Hepatocyte (in vitro differentiated cells): Measurements from ENCODE around the gene PDLIM7.

Experiments
- CTCF ChIP-seq: fragments of 200-600 bp; sonication (generic); IDR thresholded peaks from 2 replicates; pipeline ENCODE4 v1.5.1; 2016; ENCODE audit warnings: antibody characterized with exemption, mild to moderate bottlenecking; ENCODE audit not compliant: poor library complexity
- EZH2phosphoT487 ChIP-seq: fragments of 200-600 bp; sonication (generic); IDR thresholded peaks from one replicate; pipeline ENCODE4 v1.6.1; 2018; ENCODE audit warnings: antibody characterized with exemption, mild to moderate bottlenecking, low read depth, moderate library complexity; ENCODE audit not compliant: unreplicated experiment, severe bottlenecking

- no peak for TF ChIP-seq CTCF
- TF ChIP-seq EZH2phosphoT487, result no peak
Observed at GRCh38 chr5:177501874-177502678, 4.7 kb upstream of the PDLIM7 start.
